HepG2 (cell line): Measurements from ENCODE around the gene CFAP119. TPM values are rescaled to one million over a fixed set of nuclear protein-coding genes. Genes with fewer than 3 reads are reported as not detected.

ENCODE experiments used
- ARID2 ChIP-seq: sonication (generic); formaldehyde crosslinking; IDR thresholded peaks from 2 replicates; pipeline ENCODE4 v1.8.1; 2022; ENCODE audit warnings: mild to moderate bottlenecking, missing genetic modification reagents, borderline replicate concordance
- CBFB ChIP-seq: sonication (generic); formaldehyde crosslinking; IDR thresholded peaks from 2 replicates; pipeline ENCODE4 v1.4.0; 2020; ENCODE audit warnings: missing genetic modification reagents
- CREB1 ChIP-seq, 2 experiments: fragments of 450-650 bp in 1 of 2; IDR thresholded peaks; 2 replicates each; pipeline ENCODE4 v1.6.1; 2016 to 2017; ENCODE audit warnings: control low read depth in 1 of 2, mild to moderate bottlenecking in 1 of 2, missing compliant biosample characterization in 1 of 2, missing genetic modification characterization in 1 of 2
- GLI4 ChIP-seq: sonication (generic); formaldehyde crosslinking; IDR thresholded peaks from 2 replicates; pipeline ENCODE4 v1.5.1; 2020; ENCODE audit warnings: missing genetic modification reagents, mild to moderate bottlenecking, moderate library complexity, borderline replicate concordance
- HNRNPLL ChIP-seq: fragments of 200-400 bp; formaldehyde crosslinking; IDR thresholded peaks from 2 replicates; pipeline ENCODE4 v1.6.1; 2017; ENCODE audit warnings: mild to moderate bottlenecking, low read depth, low read length; ENCODE audit not compliant: poor library complexity, severe bottlenecking
- MAFK ChIP-seq, 2 experiments: IDR thresholded peaks in 1 of 2; conservative IDR thresholded peaks in 1 of 2; 2 replicates each; pipeline ENCODE4 v1.6.1; 2011; ENCODE audit warnings: improper control_type of control experiment in 2 of 2, low read length in 2 of 2
- NFYC ChIP-seq: IDR thresholded peaks from 2 replicates; pipeline ENCODE4 v1.6.1; 2016; ENCODE audit warnings: missing genetic modification reagents, missing compliant biosample characterization
- PTBP1 ChIP-seq: fragments of 200-400 bp; formaldehyde crosslinking; IDR thresholded peaks from 2 replicates; pipeline ENCODE4 v1.6.1; 2018; ENCODE audit warnings: low read length, low read depth; ENCODE audit not compliant: poor library complexity, severe bottlenecking
- SALL1 ChIP-seq: sonication (generic); formaldehyde crosslinking; IDR thresholded peaks from 2 replicates; pipeline ENCODE4 v1.8.0; 2022; ENCODE audit warnings: mild to moderate bottlenecking, missing genetic modification reagents
- SOX6 ChIP-seq, 2 experiments: fragments of 450-650 bp in 1 of 2; sonication (generic) in 1 of 2; formaldehyde crosslinking in 1 of 2; IDR thresholded peaks; 2 replicates each; pipeline versions ENCODE4 v1.4.0 to v1.6.1; 2017 to 2020; ENCODE audit warnings: antibody characterized with exemption in 1 of 2, mild to moderate bottlenecking in 1 of 2, missing genetic modification reagents in 1 of 2
- STAT6 ChIP-seq: sonication (generic); formaldehyde crosslinking; IDR thresholded peaks from 2 replicates; pipeline ENCODE4 v1.4.0; 2020; ENCODE audit warnings: missing genetic modification reagents, mild to moderate bottlenecking, borderline replicate concordance
- TFAP4 ChIP-seq: sonication (generic); IDR thresholded peaks from 2 replicates; pipeline ENCODE4 v1.6.1; 2016; ENCODE audit warnings: low read depth, borderline replicate concordance
- ZKSCAN1 ChIP-seq: fragments of 150-350 bp; IDR thresholded peaks from 2 replicates; pipeline ENCODE4 v1.6.1; 2014; ENCODE audit warnings: low read length
- ZNF3 ChIP-seq: IDR thresholded peaks from 2 replicates; pipeline ENCODE4 v1.7.0; 2017; ENCODE audit warnings: inconsistent platforms
- ZNF335 ChIP-seq: sonication (generic); formaldehyde crosslinking; IDR thresholded peaks from 2 replicates; pipeline ENCODE4 v1.4.0; 2020; ENCODE audit warnings: missing genetic modification reagents
- ZNF441 ChIP-seq: sonication (generic); formaldehyde crosslinking; IDR thresholded peaks from 2 replicates; pipeline ENCODE4 v1.7.0; 2021; ENCODE audit warnings: missing genetic modification reagents, borderline replicate concordance
- ZNF766 ChIP-seq: sonication (generic); formaldehyde crosslinking; IDR thresholded peaks from 2 replicates; pipeline ENCODE4 v1.5.0; 2020; ENCODE audit warnings: missing genetic modification reagents, borderline replicate concordance
- ZNF816 ChIP-seq: sonication (generic); formaldehyde crosslinking; IDR thresholded peaks from 2 replicates; pipeline ENCODE4 v1.8.0; 2022; ENCODE audit warnings: missing genetic modification reagents, mild to moderate bottlenecking, borderline replicate concordance
- ZSCAN20 ChIP-seq: sonication (generic); formaldehyde crosslinking; IDR thresholded peaks from 2 replicates; pipeline ENCODE4 v1.4.0; 2020; ENCODE audit warnings: missing genetic modification reagents, mild to moderate bottlenecking, borderline replicate concordance
- polyA plus RNA-seq, 8 experiments: library from polyadenylated mRNA; depleted of rRNA in 3 of 8; stranded (reverse) in 7 of 8; unstranded in 1 of 8; fragments of >200 nt; fragmentation: Illumina TruSeq in 4 of 8; extraction: Trizol in 4 of 8; gene quantifications; 2 replicates each; pipeline versions ENCODE4 v1.2.1 to v1.2.3, GENCODE V29; 2011 to 2016; ENCODE audit warnings: low read depth in 4 of 8, missing spikeins in 1 of 8, mixed read lengths in 1 of 8; ENCODE audit not compliant: insufficient read depth in 1 of 8
- total RNA-seq, 5 experiments: library from RNA; depleted of rRNA; stranded (reverse); fragments of >200 nt; fragmentation: Illumina TruSeq; extraction: Trizol; gene quantifications; 2 replicates each; pipeline ENCODE4 v1.2.3, GENCODE V29; 2016; ENCODE audit warnings: low read depth in 1 of 5
- TF ChIP-seq, protein P1 (sequence below): sonication (generic); formaldehyde crosslinking; IDR thresholded peaks from 2 replicates; pipeline ENCODE4 v1.5.1; 2020; ENCODE audit warnings: mild to moderate bottlenecking, missing genetic modification reagents, moderate library complexity

Gene CFAP119
- total and polyA plus RNA-seq, 2 of the 13 experiments (the other 11 are each of a cell fraction or from before 2014, with no cell fraction given), result 6.4 TPM

GRCh38 chr16:30761928-30762902, at the start of gene CFAP119, which contains the start of gene RNF40 (continued):
- TF ChIP-seq ARID2, result peak; percentile 32; the same call in 1 of the 2 replicates
- TF ChIP-seq CREB1 (IDR thresholded peaks at IDR 0.05), result peak; percentile 93
- TF ChIP-seq CREB1 (CRISPR knock-in tag; IDR thresholded peaks at IDR 0.05), result peak; percentile 96
- no peak for TF ChIP-seq SOX6 (IDR thresholded peaks at IDR 0.05)
- TF ChIP-seq SOX6 (CRISPR knock-in tag; IDR thresholded peaks at IDR 0.05), result peak; percentile 35
- TF ChIP-seq ZNF766 (CRISPR knock-in tag), result 0 out of 2 replicates have a peak, but pooled peaks have one; percentile 77
- peak; percentile 95 for TF ChIP-seq ZNF335 (CRISPR knock-in tag)
- TF ChIP-seq ZKSCAN1, result no peak
- TF ChIP-seq CBFB (CRISPR knock-in tag), result no peak; the same call in 1 of the 2 replicates
- TF ChIP-seq, protein P1, sequence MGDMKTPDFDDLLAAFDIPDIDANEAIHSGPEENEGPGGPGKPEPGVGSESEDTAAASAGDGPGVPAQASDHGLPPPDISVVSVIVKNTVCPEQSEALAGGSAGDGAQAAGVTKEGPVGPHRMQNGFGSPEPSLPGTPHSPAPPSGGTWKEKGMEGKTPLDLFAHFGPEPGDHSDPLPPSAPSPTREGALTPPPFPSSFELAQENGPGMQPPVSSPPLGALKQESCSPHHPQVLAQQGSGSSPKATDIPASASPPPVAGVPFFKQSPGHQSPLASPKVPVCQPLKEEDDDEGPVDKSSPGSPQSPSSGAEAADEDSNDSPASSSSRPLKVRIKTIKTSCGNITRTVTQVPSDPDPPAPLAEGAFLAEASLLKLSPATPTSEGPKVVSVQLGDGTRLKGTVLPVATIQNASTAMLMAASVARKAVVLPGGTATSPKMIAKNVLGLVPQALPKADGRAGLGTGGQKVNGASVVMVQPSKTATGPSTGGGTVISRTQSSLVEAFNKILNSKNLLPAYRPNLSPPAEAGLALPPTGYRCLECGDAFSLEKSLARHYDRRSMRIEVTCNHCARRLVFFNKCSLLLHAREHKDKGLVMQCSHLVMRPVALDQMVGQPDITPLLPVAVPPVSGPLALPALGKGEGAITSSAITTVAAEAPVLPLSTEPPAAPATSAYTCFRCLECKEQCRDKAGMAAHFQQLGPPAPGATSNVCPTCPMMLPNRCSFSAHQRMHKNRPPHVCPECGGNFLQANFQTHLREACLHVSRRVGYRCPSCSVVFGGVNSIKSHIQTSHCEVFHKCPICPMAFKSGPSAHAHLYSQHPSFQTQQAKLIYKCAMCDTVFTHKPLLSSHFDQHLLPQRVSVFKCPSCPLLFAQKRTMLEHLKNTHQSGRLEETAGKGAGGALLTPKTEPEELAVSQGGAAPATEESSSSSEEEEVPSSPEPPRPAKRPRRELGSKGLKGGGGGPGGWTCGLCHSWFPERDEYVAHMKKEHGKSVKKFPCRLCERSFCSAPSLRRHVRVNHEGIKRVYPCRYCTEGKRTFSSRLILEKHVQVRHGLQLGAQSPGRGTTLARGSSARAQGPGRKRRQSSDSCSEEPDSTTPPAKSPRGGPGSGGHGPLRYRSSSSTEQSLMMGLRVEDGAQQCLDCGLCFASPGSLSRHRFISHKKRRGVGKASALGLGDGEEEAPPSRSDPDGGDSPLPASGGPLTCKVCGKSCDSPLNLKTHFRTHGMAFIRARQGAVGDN (CRISPR knock-in tag), result peak; percentile 85
- TF ChIP-seq HNRNPLL, result peak; percentile 62
- TF ChIP-seq NFYC (CRISPR knock-in tag), result peak; percentile 85
- 0 out of 2 replicates have a peak, but pooled peaks have one; percentile 39 for TF ChIP-seq ZNF441 (CRISPR knock-in tag)
- TF ChIP-seq ZNF816 (CRISPR knock-in tag), result 0 out of 2 replicates have a peak, but pooled peaks have one; percentile 55
- no peak for TF ChIP-seq MAFK (conservative IDR thresholded peaks at IDR 0.05 in 1 of 2, IDR thresholded peaks at IDR 0.05 in 1 of 2; ENCODE audit: low read length in 2 of 2)
- TF ChIP-seq PTBP1, result peak; percentile 74
- 0 out of 2 replicates have a peak, but pooled peaks have one; percentile 2 for TF ChIP-seq TFAP4
- TF ChIP-seq ZSCAN20 (CRISPR knock-in tag), result peak; percentile 72; the same call in 1 of the 2 replicates
- TF ChIP-seq STAT6 (CRISPR knock-in tag), result no peak
- no peak for TF ChIP-seq ZNF3 (CRISPR knock-in tag)
- TF ChIP-seq GLI4 (CRISPR knock-in tag), result peak; percentile 51; the same call in 1 of the 2 replicates
- peak; percentile 56 for TF ChIP-seq SALL1 (CRISPR knock-in tag)
